Measurements from ENCODE around the gene MTFR1L. TPM values are rescaled to one million over a fixed set of nuclear protein-coding genes. Genes with fewer than 3 reads are reported as not detected.
"Not testable (repeated sequence)": the region's sequence is repeated elsewhere in the genome, so short reads cannot be mapped to it uniquely, and the experiment has no call there.

The MTFR1L gene
- total RNA-seq, 1 donor from 2014 or later: 30.0 TPM

- Mint-ChIP-seq H3K9me3 (no peaks in the 10 kb centered on the region), H3K36me3 (ENCODE audit: low read depth) (peaks cover 22% of the 10 kb centered on the region), H3K4me1 (no peaks in the 10 kb centered on the region), H3K27ac (no peak overlapping the region), H3K27me3 (no peaks in the 10 kb centered on the region), H3K4me3 (no peak overlapping the region)
- intact Hi-C loops (cut with micrococcal nuclease): no loop called here
- DNase-seq: no peak
These were observed 16.9 kb downstream of the MTFR1L start for GRCh38 chr1:25836695-25837094.

DNA sequence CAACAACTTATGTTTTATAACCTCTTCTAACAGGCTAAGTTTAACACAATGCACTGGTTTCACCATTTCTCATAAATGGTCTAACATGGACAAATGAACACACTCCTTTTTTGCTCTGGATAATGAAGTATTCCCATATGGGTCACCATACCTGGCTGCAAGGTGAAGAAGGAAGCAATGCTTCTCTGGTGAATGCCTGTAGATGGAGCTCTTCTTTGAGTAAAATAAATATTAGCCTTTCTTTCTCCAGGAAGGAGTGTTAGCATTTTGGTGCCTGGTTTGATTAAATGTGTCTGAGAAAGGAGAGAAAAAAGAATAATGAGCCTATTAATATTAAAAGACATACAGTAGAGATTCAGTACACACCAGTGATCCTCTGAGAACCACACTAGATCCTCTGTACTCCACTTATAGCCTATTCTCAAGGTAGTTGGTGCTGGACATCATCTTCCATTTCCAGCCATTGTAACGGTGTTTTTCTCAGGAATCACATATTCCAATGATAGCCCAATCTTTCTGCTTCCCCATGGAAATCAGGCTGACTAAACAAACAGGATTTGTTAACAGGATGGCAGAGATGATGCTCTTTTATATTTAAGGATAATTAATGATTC is 17.6 kb downstream of the MTFR1L start:
- Mint-ChIP-seq H3K27ac (no peak overlapping the region), H3K4me1 (no peaks in the 10 kb centered on the region), H3K36me3 (ENCODE audit: low read depth) (peaks cover 19% of the 10 kb centered on the region), H3K27me3 (no peaks in the 10 kb centered on the region), H3K4me3 (no peak overlapping the region), H3K9me3 (no peaks in the 10 kb centered on the region)
- intact Hi-C loops (cut with micrococcal nuclease): no loop called here
- DNase-seq: no peak

DNA sequence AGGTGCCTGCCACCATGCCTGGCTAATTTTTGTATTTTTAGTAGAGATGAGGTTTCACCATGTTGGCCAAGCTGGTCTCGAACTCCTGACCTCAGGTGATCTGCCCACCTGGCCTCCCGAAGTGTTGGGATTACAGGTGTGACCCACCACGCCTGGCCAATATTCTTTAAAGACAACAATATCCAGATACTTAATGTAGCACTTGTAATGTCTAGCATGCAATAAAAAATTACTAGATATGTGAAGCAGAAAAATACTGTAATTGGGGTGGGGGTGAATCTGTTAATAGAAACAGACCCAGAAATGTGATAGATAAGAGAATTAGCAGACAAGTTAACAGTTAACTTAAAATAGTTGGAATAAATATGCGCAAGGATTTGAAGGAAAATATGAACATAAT is 20.1 kb downstream of the MTFR1L start:
- intact Hi-C loops (cut with micrococcal nuclease); H3K4me1 Mint-ChIP-seq; H3K36me3 Mint-ChIP-seq (ENCODE audit: low read depth); H3K27ac Mint-ChIP-seq; H3K4me3 Mint-ChIP-seq; H3K27me3 Mint-ChIP-seq; H3K9me3 Mint-ChIP-seq; DNase-seq: not testable (repeated sequence)

GRCh38 chr1:25843483-25843882 is 23.7 kb downstream of the MTFR1L start:
- no peak for DNase-seq
- H3K27ac Mint-ChIP-seq: no peak overlapping the region
- peaks cover 2% of the 10 kb centered on the region for H3K4me1 Mint-ChIP-seq
- H3K27me3 Mint-ChIP-seq: no peaks in the 10 kb centered on the region
- H3K4me3 Mint-ChIP-seq: no peak overlapping the region
- intact Hi-C loops (cut with micrococcal nuclease): no loop called here
- no peaks in the 10 kb centered on the region for H3K9me3 Mint-ChIP-seq
- H3K36me3 Mint-ChIP-seq (ENCODE audit: low read depth): peaks cover 8% of the 10 kb centered on the region

GRCh38 chr1:25844536-25845337 is 25.0 kb downstream of the MTFR1L start:
- Mint-ChIP-seq H3K4me1 (peaks cover 2% of the 10 kb centered on the region), H3K4me3 (no peak overlapping the region), H3K27ac (no peak overlapping the region), H3K36me3 (ENCODE audit: low read depth) (peaks cover 5% of the 10 kb centered on the region), H3K9me3 (no peaks in the 10 kb centered on the region), H3K27me3 (no peaks in the 10 kb centered on the region)
- intact Hi-C loops (cut with micrococcal nuclease): no loop called here
- DNase-seq: no peak

DNA sequence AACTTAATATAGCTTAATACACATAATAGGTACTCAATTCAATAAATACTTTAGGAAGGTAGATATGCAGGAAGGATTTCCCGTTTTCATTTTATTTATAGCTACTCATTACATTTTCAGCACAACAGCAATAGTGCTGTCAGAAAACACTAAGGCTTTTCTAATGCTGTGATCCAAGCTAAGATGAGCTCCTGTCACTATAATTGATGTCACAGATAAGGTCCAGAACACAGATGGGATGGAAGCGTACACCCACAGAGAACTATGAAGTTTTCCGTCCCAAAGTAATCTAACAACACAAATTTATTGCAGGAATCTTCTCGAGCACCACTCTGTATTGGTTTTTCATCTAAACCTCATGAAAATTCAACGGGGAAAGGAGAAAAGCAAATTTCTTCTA is 25.9 kb downstream of the MTFR1L start:
- no peaks in the 10 kb centered on the region for H3K27me3 Mint-ChIP-seq
- H3K9me3 Mint-ChIP-seq: no peaks in the 10 kb centered on the region
- H3K27ac Mint-ChIP-seq: no peak overlapping the region
- peaks cover 2% of the 10 kb centered on the region for H3K4me1 Mint-ChIP-seq
- intact Hi-C loops (cut with micrococcal nuclease): no loop called here
- DNase-seq: no peak
- H3K4me3 Mint-ChIP-seq: no peak overlapping the region
- H3K36me3 Mint-ChIP-seq (ENCODE audit: low read depth): no peaks in the 10 kb centered on the region

- no peak for DNase-seq
- peaks cover 2% of the 10 kb centered on the region for H3K4me1 Mint-ChIP-seq
- H3K27ac Mint-ChIP-seq: no peak overlapping the region
- no peaks in the 10 kb centered on the region for H3K9me3 Mint-ChIP-seq
- no peak overlapping the region for H3K4me3 Mint-ChIP-seq
- intact Hi-C loops (cut with micrococcal nuclease): no loop called here
- H3K27me3 Mint-ChIP-seq: no peaks in the 10 kb centered on the region
- H3K36me3 Mint-ChIP-seq (ENCODE audit: low read depth): no peaks in the 10 kb centered on the region
These were observed 28.2 kb downstream of the MTFR1L start for GRCh38 chr1:25847929-25848328.

GRCh38 chr1:25848531-25848930 is 28.8 kb downstream of the MTFR1L start:
- Mint-ChIP-seq H3K27ac (no peak overlapping the region), H3K36me3 (ENCODE audit: low read depth) (no peaks in the 10 kb centered on the region), H3K4me3 (no peak overlapping the region), H3K4me1 (peaks cover 2% of the 10 kb centered on the region), H3K9me3 (no peaks in the 10 kb centered on the region), H3K27me3 (no peaks in the 10 kb centered on the region)
- intact Hi-C loops (cut with micrococcal nuclease): no loop called here
- DNase-seq: no peak

- H3K9me3 Mint-ChIP-seq: no peaks in the 10 kb centered on the region
- no peaks in the 10 kb centered on the region for H3K36me3 Mint-ChIP-seq (ENCODE audit: low read depth)
- no peak for DNase-seq
- H3K27ac Mint-ChIP-seq: no peak overlapping the region
- intact Hi-C loops (cut with micrococcal nuclease): no loop called here
- H3K27me3 Mint-ChIP-seq: no peaks in the 10 kb centered on the region
- peaks cover 16% of the 10 kb centered on the region for H3K4me1 Mint-ChIP-seq
- no peak overlapping the region for H3K4me3 Mint-ChIP-seq
These were observed 34.8 kb downstream of the MTFR1L start for GRCh38 chr1:25854554-25854953.

- no peak overlapping the region for H3K27ac Mint-ChIP-seq
- H3K9me3 Mint-ChIP-seq: no peaks in the 10 kb centered on the region
- DNase-seq: no peak
- H3K4me3 Mint-ChIP-seq: no peak overlapping the region
- intact Hi-C loops (cut with micrococcal nuclease): no loop called here
- no peaks in the 10 kb centered on the region for H3K36me3 Mint-ChIP-seq (ENCODE audit: low read depth)
- peaks cover 27% of the 10 kb centered on the region for H3K4me1 Mint-ChIP-seq
- H3K27me3 Mint-ChIP-seq: no peaks in the 10 kb centered on the region
These were observed 37.1 kb downstream of the MTFR1L start for GRCh38 chr1:25856856-25857255.

- Mint-ChIP-seq H3K4me3 (peak overlapping the region; percentile 97), H3K27ac (peak overlapping the region; percentile 96), H3K9me3 (no peaks in the 10 kb centered on the region), H3K4me1 (peaks cover 27% of the 10 kb centered on the region), H3K36me3 (ENCODE audit: low read depth) (no peaks in the 10 kb centered on the region), H3K27me3 (no peaks in the 10 kb centered on the region)
- intact Hi-C loops (cut with micrococcal nuclease): no loop called here
- DNase-seq: no peak
These were observed 38.7 kb downstream of the MTFR1L start for GRCh38 chr1:25858494-25858893.

DNA sequence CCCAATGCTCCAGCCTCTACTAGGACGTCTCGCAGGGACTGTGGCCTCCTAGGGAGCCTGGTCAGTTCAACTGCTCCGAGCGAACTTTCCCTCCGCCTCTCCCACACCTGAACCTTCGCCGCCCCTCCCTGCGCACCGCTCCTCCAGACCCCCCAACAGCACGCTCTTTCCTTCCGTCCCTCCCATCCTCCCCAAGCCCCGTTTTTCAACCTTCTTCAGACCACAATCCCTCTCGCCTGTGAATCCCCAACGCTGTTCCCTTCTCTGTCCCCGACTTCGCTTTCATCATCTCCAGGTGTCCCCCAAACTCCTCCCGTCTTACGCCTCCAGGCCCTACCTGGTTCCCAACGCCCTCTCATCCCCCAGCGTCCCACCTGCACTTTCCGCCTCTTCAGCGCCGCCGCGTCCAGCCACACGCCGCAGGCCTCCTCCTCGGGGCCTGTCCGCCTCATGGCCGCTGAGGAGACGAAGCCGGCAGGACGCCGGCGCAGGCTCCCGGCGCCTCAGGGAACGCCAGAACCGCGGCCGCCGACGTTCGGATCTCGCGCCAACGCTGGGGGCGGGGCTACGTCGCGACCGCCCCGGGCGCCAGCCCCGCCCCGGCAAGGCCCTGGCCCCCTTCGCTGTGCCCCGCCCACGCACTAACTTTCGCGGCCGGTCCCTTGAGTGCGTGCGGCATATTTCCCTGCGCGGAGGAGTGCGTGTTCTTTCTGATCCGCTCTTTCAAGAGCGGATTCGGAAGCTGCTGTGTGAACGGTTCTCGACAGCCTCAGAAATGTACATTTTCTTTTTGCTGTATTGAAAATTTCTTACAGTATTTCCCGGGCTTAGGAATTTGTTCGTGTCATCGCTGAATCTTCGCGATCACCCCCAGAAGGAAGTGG is 39.4 kb downstream of the MTFR1L start, which contains the start of gene AUNIP:
TSS of gene AUNIP (minus strand) at position 552 of the 884 bp plus-strand sequence. CDS start at position 452, 100 bp downstream.
- intact Hi-C loops (cut with micrococcal nuclease): loop anchor here (1.0 kb wide), 2 partner anchors 39 to 46 kb away; no protein-coding TSS in a partner anchor
- peak; percentile 98 for DNase-seq
- Mint-ChIP-seq H3K36me3 (ENCODE audit: low read depth) (no peaks in the 10 kb centered on the region), H3K27ac (peak within 1 kb of the TSS; percentile 96), H3K4me3 (peak within 1 kb of the TSS; percentile 97), H3K4me1 (peaks cover 27% of the 10 kb centered on the region), H3K27me3 (no peaks in the 10 kb centered on the region), H3K9me3 (no peaks in the 10 kb centered on the region)

DNA sequence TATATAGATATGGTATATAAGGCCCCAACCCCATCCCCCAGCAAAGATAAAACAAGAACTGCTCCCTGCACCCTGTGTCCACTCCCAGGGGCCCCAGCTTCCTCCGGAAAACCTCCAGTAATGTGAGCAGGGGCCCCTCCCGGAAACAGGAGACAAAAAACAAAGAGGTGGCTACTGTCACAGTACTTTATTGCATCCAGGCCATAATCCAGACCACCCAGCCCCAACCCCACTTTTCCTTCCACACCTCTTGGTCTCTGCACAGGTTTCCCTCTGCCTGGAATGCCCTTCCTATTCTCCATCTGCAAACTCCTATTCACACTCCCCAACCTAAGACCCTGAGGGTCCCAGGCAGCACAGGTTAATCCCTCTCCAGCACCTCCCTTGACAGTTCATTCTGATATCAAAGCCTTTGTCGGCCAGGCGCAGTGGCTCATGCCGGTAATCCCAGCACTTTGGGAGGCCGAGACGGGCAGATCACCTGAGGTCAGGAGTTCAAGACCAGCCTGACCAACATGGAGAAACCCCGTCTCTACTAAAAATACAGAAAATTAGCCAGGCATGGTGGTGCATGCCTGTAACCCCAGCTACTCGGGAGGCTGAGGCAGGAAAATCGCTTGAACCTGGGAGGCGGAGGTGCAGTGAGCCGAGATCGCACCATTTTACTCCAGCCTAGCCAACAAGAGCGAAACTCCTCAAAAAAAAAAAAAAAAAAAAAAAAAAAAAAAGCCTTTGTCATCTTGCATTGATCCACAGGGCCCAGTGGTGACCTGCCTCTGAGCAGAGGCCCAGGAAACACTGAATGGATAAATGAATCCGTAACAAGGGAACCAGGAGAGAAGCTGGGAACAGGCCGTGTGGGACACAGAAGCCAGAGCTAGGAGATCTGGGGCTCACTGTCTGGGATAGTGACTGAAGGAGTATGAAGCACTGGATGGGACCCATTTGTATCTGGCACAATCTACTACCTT is 41.8 kb downstream of the MTFR1L start:
- Mint-ChIP-seq H3K27ac (peak overlapping the region; percentile 44), H3K36me3 (ENCODE audit: low read depth) (no peaks in the 10 kb centered on the region), H3K4me3 (peak overlapping the region; percentile 29), H3K27me3 (no peaks in the 10 kb centered on the region), H3K9me3 (no peaks in the 10 kb centered on the region), H3K4me1 (peaks cover 22% of the 10 kb centered on the region)
- no peak for DNase-seq
- intact Hi-C loops (cut with micrococcal nuclease): loop anchor here (2.0 kb wide), 1 partner anchor 13 kb away; the partner anchor contains the start of gene PAQR7

All from activated CD4-positive, alpha-beta T cell treated with anti-CD3 and anti-CD28 coated beads, Interleukin-2, amount 10 ng/mL, durations not matched to agents 24 days and 14 days (primary cell).